ENCODE data around the gene RHOF.

DNA sequence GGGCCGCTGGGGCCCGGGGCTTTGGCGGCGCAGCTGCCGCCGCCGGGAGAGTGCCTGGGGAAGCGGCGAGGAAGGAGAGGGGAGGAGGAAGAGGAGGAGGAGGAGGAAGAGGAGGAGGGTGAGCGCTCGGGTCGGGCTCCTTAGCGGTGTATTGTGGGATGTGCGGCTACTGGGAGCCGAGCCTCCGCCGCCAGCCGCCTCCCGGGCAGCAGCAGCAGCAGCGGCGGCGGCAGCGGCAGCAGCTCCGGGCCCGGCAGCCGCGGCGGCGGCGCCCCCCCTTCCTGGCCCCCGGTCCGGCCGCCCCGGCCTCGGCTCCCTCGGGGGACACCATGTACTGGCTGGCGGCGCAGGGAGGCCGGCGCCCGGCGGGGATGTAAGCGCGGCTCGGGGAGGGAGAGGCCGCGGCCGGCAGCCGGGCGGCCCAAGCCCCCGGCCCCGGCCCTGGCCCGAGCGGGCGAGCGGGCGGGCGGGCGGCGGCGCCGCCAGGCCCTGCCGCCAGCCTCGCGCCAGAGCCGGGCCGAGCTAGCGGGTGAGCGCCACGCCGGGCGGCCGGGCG is 10.5 kb upstream of the RHOF start, which contains the start of gene SETD1B:
- TF ChIP-seq, protein P1, sequence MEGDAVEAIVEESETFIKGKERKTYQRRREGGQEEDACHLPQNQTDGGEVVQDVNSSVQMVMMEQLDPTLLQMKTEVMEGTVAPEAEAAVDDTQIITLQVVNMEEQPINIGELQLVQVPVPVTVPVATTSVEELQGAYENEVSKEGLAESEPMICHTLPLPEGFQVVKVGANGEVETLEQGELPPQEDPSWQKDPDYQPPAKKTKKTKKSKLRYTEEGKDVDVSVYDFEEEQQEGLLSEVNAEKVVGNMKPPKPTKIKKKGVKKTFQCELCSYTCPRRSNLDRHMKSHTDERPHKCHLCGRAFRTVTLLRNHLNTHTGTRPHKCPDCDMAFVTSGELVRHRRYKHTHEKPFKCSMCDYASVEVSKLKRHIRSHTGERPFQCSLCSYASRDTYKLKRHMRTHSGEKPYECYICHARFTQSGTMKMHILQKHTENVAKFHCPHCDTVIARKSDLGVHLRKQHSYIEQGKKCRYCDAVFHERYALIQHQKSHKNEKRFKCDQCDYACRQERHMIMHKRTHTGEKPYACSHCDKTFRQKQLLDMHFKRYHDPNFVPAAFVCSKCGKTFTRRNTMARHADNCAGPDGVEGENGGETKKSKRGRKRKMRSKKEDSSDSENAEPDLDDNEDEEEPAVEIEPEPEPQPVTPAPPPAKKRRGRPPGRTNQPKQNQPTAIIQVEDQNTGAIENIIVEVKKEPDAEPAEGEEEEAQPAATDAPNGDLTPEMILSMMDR (IDR thresholded peaks at IDR 0.05; ENCODE audit: insufficient read depth, low read length, poor library complexity, severe bottlenecking), result no peak
- TF ChIP-seq EZH2phosphoT487 (conservative IDR thresholded peaks at IDR 0.05; ENCODE audit: low read length), result no peak
